Ovary (tissue), 3 donors: Measurements from ENCODE around the gene PTPRA.

ENCODE experiments used
- CTCF ChIP-seq, 3 donors: fragments of 450-650 bp in 2 of 3; fragments of 200-600 bp in 1 of 3; IDR thresholded peaks; one replicate each; pipeline versions ENCODE4 v1.5.1 to v1.8.0; 2016 to 2022; ENCODE audit warnings: antibody characterized with exemption in 3 of 3, mild to moderate bottlenecking in 1 of 3
- EP300 ChIP-seq: sonication (generic); formaldehyde crosslinking; IDR thresholded peaks from one replicate; pipeline ENCODE4 v1.6.1; 2017; ENCODE audit warnings: antibody characterized with exemption
- POLR2A ChIP-seq: fragments of 450-650 bp; IDR thresholded peaks from one replicate; pipeline ENCODE4 v1.6.1; 2017; ENCODE audit warnings: antibody characterized with exemption, mild to moderate bottlenecking, moderate library complexity
- donor health status: DM: no; HTN: no; CAD: no.

GRCh38 chr20:2873747-2874041 is 413 bp downstream of the PTPRA start:
- TF ChIP-seq CTCF (IDR thresholded peaks at IDR 0.05) (no peak), POLR2A (no peak), EP300 (no peak)
